MM.1S (cell line): ENCODE measurements around the gene HSPA12B.

Source experiments
- CTCF ChIP-seq: fragments of 300-600 bp; sonication (generic); IDR thresholded peaks from 2 replicates; pipeline ENCODE4 v1.5.1; 2016; ENCODE audit warnings: antibody characterized with exemption, low read length, mixed read lengths
- EZH2 ChIP-seq: fragments of 300-600 bp; sonication (generic); optimal IDR thresholded peaks from 2 replicates; pipeline ENCODE3; 2017; ENCODE audit warnings: low read depth, mild to moderate bottlenecking, antibody characterized with exemption, low read length, mixed read lengths
- EZH2phosphoT487 ChIP-seq: fragments of 300-600 bp; sonication (generic); IDR thresholded peaks from 2 replicates; pipeline ENCODE4 v1.6.1; 2018; ENCODE audit warnings: antibody characterized with exemption, low read length

- TF ChIP-seq EZH2phosphoT487 (no peak), CTCF (no peak), EZH2 (no peak)
These were observed 10.6 kb upstream of the HSPA12B start for GRCh38 chr20:3721912-3722311.
